Activated CD4-positive, alpha-beta T cell treated with anti-CD3 and anti-CD28 coated beads for 1 hour (primary cell): Measurements from ENCODE around the gene LAD1.

ENCODE experiments used
- DNase-seq: peaks from one replicate; pipeline ENCODE4 v3.0.0-alpha.2; 2020

The LAD1 gene

GRCh38 chr1:201360901-201361651 is 38.0 kb downstream of the LAD1 start:
- DNase-seq, result no peak

GRCh38 chr1:201360486-201360885 is 38.6 kb downstream of the LAD1 start:
- no peak for DNase-seq

GRCh38 chr1:201359873-201360210 is 39.3 kb downstream of the LAD1 start:
- DNase-seq, result no peak

- DNase-seq, result no peak
Observed at GRCh38 chr1:201359031-201359872, 39.9 kb downstream of the LAD1 start.

- DNase-seq, result no peak
Observed at GRCh38 chr1:201358596-201358995, 40.5 kb downstream of the LAD1 start.

- no peak for DNase-seq
Observed at GRCh38 chr1:201357636-201358348, 41.3 kb downstream of the LAD1 start.

GRCh38 chr1:201357211-201357610 is 41.9 kb downstream of the LAD1 start:
- no peak for DNase-seq

GRCh38 chr1:201356701-201357100 is 42.4 kb downstream of the LAD1 start:
- no peak for DNase-seq

- DNase-seq, result no peak
Observed at GRCh38 chr1:201356236-201356635, 42.9 kb downstream of the LAD1 start.

- DNase-seq, result no peak
Observed at GRCh38 chr1:201355471-201355870, 43.7 kb downstream of the LAD1 start.

GRCh38 chr1:201354901-201355295 is 44.2 kb downstream of the LAD1 start:
- DNase-seq, result no peak

GRCh38 chr1:201354151-201354900 is 44.8 kb downstream of the LAD1 start:
- DNase-seq, result no peak

- no peak for DNase-seq
Observed at GRCh38 chr1:201353186-201353940, 45.8 kb downstream of the LAD1 start.

- DNase-seq, result no peak
Observed at GRCh38 chr1:201351617-201352016, 47.5 kb downstream of the LAD1 start.

GRCh38 chr1:201350884-201351283 is 48.2 kb downstream of the LAD1 start:
- DNase-seq, result no peak

- DNase-seq, result no peak
Observed at GRCh38 chr1:201350361-201350725, 48.8 kb downstream of the LAD1 start.

GRCh38 chr1:201349092-201349491 is 50.0 kb downstream of the LAD1 start:
- DNase-seq, result no peak

- no peak for DNase-seq
Observed at GRCh38 chr1:201348211-201348566, 50.9 kb downstream of the LAD1 start.

- no peak for DNase-seq
Observed at GRCh38 chr1:201347498-201348210, 51.5 kb downstream of the LAD1 start.

GRCh38 chr1:201346987-201347386 is 52.1 kb downstream of the LAD1 start:
- no peak for DNase-seq

GRCh38 chr1:201346337-201346939 is 52.7 kb downstream of the LAD1 start:
- DNase-seq, result no peak

GRCh38 chr1:201345081-201345355 is 54.1 kb downstream of the LAD1 start:
- no peak for DNase-seq
